Activated CD8-positive, alpha-beta memory T cell treated with anti-CD3 and anti-CD28 coated beads, Interleukin-2, amount 50 U/mL, for 24 hours (primary cell): ENCODE measurements around the gene PATE3.

Experiments
- DNase-seq: peaks from one replicate; pipeline ENCODE4 v3.0.0-alpha.2; 2020; ENCODE audit errors: extremely low read depth

Gene PATE3, protein sequence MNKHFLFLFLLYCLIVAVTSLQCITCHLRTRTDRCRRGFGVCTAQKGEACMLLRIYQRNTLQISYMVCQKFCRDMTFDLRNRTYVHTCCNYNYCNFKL

DNA sequence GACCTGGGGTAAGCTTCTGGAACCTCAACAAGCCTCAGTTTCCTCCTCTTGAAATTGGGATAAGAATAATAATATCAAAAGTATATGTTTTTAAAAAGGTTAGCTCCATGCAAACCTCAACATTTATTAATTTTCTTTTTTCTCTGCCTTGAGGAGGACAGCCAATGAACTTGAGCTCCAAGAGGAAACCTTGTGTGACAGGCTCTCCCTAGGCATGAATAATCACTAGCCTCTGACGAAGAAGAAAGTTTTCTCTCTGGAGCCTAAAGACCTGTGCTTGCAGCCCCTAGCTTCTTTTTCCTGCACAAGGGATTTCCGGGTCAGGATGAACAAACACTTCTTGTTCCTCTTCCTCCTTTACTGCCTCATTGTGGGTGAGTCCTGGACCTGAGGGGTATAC lies at the start of gene PATE3:
TSS of gene PATE3 (plus strand) at position 301 of the 400 bp plus-strand sequence. CDS start at position 326, 25 bp downstream.
- DNase-seq = no peak

DNA sequence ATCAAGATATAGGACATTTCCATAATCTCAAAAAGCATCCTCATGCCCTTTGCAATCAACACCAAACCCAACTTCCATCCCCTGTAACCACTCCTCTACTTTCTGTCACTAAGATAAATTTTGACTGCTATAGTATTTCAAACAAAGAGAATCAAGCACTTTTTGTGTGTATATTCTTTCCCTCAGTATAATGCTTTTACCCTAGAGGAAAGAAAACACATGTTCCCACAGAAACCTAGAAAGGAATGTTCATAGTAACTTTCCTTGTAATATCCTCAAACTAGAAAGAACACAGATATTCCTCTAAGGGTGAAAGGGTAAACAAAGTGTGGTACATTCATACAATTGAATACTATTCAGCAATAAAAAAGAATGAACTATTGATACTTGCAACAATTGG lies 47.3 kb upstream of the PATE3 start:
- DNase-seq = no peak

DNA sequence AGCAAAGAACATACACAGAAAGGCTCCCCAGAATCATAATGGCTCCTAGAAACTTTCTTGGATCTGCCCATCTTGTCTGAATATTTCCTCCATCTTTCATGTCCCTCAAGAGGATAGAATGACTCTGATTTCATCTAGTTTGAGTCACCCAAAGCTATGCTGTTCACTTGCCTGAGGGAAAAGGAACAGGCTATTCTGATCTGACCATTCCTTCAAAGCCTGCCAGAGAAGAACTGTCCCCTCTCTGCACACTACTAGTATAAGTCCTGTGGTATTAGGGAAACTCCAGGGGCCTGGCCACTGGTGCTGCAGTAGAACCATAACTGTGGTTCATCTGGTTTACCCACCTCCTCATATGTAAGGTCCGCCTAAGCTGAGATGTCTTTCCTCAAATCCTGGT lies 44.2 kb upstream of the PATE3 start:
- no peak for DNase-seq

DNA sequence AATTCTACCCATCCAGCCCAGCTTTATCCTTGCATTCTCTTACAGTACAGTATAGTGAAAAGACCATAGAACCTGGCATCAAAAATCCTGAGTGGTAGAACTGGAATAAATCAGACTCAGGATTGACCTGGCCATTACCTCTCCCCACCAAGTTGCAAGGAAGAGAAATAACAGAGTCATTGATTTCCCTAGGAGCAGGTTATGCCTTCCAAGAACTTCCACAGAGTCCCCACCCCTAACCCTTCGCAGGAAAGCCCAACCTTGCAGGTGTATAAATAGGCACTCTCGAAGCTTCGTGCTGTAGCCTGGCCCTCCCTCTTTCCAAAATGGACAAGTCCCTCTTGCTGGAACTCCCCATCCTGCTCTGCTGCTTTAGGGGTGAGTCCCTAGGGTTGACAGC lies 41.9 kb upstream of the PATE3 start, which contains the start of gene PATE1:
TSS of gene PATE1 (plus strand) at position 301 of the 400 bp plus-strand sequence. CDS start at position 327, 26 bp downstream.
- no peak for DNase-seq

DNA sequence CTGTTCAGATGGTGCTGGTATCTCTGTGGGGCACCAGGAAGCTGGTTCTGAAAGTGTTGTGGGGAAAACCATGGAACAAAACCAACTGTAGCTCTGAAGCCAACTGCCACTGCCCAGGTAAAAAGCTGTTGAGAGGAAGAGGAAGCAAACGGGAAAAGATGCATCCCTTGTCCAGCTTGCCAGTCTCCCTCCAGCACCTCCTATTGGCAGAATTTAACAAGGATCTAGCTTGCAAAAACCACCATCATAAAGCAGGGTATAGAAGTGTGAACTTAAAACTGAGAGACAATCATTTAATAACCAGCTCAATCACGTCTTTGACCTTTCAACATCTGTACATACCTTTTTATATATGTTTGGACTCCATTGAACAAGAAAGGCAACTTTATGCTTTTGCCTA lies 37.3 kb upstream of the PATE3 start:
- DNase-seq = no peak

DNA sequence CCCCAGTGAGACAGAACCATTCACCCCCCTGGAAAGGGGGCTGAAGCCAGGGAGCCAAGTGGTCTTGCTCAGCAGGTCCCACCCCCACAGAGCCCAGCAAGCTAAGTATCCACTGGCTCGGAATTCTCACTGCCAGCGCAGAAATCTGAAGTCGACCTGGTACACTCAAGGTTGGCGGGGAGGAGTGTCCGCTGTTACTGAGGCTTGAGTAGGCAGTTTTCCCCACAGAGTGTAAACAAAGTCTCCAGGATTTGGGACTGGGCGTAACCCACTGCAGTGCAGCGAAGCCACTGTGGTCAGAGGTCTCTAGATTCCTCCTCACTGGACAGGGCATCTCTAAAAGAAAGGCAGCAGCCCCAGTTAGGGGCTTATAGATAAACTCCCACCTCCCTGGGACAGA lies 31.9 kb upstream of the PATE3 start:
- DNase-seq = no peak

DNA sequence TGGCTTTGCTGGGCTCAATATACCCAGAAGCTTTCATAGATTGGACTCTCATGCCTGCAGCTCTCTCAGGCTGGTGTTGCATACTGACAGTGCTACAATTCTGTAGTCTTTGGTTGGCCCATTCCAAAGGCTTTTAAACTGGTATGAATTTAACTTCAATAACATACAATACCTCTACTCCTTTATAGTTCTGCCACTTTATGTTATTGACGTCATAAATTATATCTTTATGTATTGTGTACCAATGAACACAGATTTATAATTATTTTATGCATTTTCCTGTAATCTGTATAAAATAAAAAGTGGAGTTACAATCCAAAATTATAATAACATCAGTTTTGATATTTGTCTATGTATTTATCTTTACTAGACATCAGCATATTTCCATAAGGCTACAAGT lies 25.5 kb upstream of the PATE3 start:
- DNase-seq = no peak

DNA sequence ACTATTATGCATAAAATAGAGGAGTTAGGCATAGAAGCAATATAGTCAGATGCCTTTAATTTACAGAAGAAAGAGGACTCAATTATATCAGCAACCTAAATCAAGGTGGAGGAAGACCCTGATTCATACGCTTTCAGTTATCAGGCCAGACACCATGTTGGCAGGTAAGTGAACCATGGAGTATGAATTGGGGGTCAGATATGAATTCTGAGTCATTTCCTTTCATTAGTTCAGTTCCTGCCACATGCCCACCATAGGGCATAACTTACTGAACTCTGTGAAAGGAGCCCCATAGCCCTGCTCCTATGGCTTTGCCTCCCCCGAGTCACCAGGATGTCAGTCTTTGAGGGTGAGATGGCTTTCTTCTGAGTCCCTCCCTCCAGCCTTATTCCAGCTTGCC lies 24.4 kb upstream of the PATE3 start:
- no peak for DNase-seq

DNA sequence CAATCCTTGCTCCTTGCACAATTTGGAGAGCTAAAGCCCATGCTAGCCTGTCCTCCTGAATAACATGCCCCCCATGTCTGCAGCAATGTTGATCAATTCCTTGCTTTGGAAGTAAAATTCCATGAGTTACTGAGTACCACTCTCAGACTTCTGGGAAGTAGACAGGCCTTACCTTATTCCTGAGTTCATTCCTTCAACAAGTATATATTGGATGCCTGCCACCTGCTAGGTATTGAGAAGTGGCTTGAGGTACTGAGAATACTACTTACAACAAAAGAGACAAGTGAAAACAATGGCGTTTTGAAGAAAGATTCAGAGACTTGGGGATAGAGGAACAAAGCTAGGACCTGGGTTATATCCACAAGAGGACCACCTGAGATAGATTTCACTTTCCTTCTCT lies 21.7 kb upstream of the PATE3 start:
- DNase-seq = no peak

DNA sequence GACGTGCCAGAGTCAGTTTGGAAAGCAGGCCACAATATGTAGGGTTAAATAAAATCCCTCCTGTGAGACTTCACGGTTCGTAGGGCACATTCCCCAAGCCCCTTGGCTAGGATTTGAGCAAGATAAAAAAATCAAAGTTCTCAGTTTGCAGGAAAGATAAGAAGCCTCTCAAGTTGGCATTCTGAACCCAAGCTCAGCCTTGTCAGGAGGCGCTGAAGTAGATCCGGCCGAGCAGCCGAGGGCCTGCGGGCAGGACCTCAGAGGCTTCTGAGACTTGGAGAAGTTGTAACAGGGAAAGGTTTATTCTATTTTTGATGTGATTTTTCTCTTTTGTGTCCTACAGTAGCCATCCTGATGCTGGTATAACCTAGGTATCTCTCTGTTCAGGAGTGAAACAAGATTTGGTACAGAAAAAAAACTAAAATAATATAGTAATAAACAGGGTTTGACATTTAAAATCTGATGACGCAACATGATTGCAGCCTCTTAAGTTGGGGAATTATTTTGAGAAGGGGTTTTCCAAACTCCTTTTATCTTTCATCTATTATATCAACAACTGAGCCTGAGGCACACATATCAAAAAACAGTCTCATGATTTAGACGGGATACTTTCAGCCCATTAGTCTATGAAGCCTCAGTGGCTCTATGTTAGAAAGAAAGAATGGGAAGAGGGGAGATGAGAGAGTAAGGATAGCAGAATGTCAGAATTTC lies 19.4 kb upstream of the PATE3 start:
- no peak for DNase-seq

DNA sequence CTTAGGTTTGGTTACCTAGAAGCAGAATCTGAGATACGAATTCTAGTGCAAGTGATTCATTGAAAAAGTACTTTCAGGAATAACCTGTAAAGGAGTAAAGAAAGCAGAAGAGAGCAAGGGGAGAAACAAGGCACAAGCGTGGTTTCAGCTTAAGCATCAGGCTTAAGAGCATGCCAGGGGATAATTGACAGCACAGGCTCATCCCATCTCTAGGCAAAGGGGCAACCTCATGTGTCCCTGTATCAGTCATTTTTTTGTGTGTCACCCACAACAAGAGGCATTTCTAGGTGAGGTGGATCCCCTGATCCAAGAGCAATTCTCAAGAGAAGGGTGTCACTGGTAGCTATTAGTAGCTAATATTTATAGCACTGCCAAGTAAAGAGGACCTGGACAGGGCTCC lies 17.3 kb upstream of the PATE3 start:
- DNase-seq = no peak

DNA sequence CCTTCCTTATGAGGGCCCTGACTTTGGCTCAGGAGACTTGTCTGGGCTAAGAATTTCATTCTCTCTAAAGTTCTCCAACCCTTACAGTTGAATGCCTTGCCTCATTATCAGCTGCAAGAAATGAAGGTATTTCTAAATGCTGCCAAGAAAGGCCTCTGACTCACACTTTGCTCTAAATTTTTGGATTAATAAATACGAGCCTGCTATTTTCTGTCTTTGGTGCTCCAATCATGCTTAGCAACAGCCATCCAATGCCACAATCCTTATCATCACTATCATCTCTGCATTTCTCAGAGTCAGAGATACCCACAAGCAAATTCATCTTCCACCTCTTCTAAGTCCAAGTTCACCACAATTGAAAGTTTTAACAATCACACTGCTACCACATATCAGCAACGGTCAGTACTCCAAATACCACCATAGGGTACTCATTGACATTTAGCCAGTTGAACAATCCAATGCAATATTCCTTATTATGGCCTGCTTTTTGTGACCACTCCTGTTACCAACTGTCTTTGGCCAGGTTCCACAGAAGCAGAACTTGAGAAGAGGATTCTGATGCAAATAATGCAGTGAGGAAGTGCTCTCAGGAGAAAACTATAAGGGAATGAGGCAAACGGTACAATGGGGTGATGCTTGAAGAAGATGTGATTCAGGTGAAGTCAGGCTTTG lies 15.0 kb upstream of the PATE3 start:
- no peak for DNase-seq

DNA sequence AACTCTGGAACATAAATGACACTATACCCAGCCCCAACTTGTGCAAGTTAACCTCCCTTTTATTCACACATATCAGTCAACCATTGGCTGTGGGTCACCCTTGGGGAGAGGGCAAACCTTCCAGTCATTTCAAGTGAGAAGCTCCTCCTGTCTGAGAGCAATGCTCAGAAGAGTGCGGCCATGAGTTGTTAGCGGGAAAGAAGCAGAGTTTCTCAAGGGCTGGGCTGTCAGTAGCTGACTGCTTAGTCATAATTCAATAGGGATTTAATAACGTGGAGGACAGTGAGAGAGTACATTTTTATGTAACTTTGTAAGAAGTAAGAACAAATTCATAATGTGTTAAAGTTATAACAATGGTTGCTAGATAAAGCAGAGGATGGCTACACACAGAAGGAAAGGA lies 14.4 kb upstream of the PATE3 start:
- DNase-seq = no peak

DNA sequence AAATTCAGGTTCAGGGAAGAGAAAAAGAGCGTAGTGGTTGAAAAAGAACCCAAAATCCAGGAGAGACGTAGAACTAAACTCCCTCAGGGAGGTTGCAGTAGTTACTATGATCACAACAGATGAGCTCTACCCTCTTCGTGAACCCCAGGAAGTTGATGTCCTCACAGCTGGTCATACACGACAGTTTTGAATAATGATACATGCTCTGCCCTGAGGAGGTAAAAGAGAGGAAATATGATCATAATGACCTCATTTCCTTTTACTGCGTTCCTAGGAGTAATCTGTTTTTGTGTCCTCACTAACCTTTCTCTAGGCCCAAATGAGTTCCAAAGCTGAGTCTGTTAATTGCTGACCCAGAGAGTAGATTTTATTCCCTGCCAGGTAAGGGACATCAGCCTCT lies 10.6 kb upstream of the PATE3 start:
- DNase-seq = no peak

DNA sequence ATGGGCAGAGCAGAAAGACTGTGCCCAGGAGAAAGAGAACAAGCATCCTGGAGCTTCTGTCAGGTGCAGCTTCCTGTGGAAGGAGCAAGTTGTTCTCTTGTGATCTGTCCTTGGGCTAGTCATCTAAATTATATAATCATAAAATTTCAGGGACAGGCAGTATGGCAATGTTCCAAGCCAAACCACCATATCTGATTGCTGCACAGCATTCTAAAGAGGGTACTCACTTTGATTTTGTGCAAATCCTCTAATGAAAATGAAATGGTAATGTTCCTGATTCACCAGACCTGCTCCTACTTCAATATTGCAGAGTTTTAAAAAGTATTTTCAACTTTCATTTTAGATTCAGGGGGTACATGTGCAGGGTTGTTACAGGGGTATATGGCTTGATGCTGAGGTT lies 9.2 kb upstream of the PATE3 start, which contains the start of gene PATE2:
TSS of gene PATE2 (minus strand) at position 101 of the 400 bp plus-strand sequence. CDS start at position 46, 55 bp downstream.
- no peak for DNase-seq

DNA sequence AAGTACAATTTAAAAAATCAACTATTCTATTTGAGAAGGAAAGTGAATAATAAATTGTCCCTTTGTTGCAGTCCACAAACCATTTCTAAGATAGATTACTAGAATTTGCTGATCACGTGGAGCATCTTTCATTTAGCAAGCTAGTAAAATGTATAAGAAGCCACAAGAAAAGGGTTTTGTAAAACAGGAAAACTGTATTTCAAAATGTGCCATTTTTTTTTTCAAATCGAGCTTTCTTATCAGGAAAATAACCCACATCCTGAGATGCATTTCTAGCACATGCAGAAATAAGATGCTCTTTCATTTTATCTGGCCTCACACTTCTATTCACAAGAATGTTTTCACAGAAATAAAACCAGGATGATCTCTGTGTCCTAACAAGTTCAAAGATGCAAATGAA lies 3.2 kb upstream of the PATE3 start:
- DNase-seq = no peak

DNA sequence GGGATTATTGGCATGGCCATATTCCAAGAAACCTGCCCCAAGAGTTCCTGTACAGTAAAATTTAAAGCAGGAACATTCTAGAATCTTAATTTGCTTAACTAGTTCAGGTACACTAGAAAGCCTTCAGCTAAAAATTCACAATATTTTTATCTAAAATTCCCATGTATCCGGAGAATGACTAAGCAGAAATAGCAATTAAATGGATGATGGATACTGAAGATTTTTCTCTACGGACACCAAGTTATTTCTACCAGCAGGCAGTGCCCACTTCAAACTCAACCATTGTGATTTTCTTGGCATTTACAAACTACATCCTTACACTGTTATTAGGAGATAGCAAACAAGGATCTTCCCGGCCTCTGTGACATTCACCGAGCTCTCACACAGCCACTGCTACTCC lies 2.9 kb downstream of the PATE3 start:
- DNase-seq = no peak

DNA sequence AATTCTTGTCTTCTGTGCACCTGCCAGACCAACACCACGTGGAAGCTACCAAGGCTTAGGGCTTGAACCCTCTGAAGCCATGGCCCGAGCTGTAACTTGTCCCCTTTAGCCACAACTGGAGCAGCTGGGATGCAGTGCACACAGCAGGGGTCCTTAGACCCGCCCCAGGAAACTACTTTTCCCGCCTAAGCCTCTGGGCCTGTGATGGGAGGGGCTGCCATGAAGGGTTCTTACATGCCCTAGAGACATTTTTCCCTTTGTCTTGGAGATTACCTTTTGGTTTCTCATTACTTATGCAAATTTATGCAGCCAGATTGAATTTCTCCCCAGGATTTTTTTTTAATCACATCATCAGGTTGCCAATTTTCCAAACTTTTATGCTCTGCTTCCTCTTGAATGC lies 9.7 kb downstream of the PATE3 start:
- no peak for DNase-seq

DNA sequence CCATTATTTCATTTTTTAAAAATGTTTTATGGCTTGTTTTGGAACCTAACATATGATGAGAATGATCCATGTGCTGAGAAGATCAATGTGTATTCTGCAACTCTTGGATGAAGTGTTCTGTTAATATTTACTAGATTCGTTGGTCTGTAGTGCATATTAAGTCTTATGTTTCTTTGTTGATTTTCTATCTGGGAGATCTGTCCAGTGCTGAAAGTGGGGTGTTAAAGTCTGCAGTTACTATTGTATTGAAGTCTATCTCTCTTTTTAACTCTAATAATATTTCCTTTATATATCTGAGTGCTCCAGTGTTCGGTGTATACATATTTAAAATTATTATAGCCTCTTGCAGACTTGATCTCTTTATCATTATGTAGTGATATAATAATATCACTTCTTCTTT lies 11.9 kb downstream of the PATE3 start:
- no peak for DNase-seq

DNA sequence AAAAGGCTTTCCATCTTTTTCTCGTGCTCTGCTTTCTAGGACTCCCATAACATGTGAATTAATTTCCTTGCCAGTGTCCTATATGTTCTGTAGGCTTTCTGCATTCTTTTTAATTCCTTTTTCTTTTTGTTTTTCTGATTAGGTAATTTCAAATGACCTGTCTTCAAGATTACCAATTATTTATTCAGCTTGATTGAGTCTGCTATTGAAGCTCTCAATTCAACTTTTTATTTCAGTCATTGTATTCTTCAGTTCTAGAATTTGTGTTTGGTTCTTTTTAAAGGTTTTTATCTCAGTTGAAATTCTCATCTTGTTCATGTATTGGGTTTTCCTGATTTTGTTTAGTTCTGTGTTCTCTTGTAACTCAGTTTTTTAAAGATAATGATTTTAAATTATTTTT lies 14.5 kb downstream of the PATE3 start:
- DNase-seq = no peak

DNA sequence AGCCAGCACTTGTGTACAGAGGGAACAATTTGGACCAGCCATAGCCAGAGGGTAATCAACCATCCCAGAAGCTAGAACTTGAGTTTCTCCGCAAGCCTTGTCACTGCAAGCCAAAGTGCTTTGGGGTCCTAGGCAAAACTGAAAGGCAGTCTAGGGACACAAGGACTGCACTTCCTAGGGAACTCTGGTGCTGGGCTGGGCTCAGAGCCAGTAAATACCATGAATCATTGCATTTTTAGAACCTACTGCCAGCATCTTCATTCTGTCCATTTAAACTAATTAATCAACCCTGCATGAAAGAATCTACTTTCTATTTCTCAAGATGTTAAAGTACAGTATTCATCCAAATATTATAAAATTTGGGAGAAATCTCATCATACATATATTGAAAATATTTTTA lies 20.0 kb downstream of the PATE3 start:
- DNase-seq = no peak

DNA sequence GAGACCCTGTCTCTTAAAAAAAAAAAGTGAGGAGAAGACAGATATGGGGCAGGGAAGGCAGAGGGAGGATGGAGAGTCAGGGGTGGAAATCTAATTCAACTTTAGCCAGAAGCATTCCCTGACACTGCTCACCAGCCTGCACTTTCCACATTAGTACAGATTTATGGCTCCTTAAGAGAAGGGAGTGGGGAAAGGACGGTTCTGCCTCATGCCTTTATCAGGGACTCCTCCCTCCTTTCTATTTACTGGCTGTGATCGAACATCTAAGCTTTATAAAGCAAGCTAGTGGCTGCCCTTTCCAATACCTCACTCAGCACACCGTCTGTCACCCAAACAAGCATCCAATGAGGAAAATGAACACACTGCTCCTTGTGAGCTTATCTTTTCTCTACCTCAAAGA lies 45.1 kb downstream of the PATE3 start, which contains the start of gene PATE4:
TSS of gene PATE4 (plus strand) at position 301 of the 400 bp plus-strand sequence. CDS start at position 345, 44 bp downstream.
- DNase-seq = no peak

DNA sequence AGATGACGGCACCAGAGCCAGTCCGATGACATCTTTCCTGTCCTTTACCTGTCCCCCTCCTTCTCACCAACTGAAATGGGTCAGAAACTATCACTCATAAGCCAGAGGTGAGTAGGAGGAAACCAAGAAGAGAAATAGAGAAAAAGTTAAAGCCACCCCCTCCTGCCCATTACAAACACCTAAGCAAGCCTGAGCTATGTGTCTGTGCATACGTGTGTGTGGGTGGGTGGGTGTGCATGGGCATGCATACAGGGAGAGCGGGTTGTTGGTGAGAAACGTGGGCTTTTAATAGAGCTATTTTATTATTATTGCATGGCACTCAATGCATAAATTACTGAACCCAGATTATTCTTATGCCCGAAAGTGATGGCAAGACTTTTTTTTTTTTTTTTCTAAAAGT lies 47.8 kb downstream of the PATE3 start:
- no peak for DNase-seq
